Measurements from ENCODE around the gene TRUB1.

The TRUB1 gene

GRCh38 chr10:114914560-114914959 is 23.4 kb upstream of the TRUB1 start:
- no peak for DNase-seq (ENCODE audit: low read depth, low spot score)
- Histone ChIP-seq H3K27me3 (ENCODE audit: insufficient read depth, insufficient read length) (no peaks in the 10 kb centered on the region), H3K4me3 (ENCODE audit: insufficient read length, low read depth) (no peak overlapping the region), H3K9me3 (ENCODE audit: insufficient read depth, low read length) (no peaks in the 10 kb centered on the region), H3K36me3 (ENCODE audit: insufficient read depth, insufficient read length, low read length) (no peaks in the 10 kb centered on the region), H3K4me1 (ENCODE audit: insufficient read depth, insufficient read length) (no peaks in the 10 kb centered on the region), H3K9ac (ENCODE audit: insufficient read length, low read depth) (no peak overlapping the region)
- TF ChIP-seq ZNF274 (IDR thresholded peaks at IDR 0.05; ENCODE audit: low read depth, low read length): no peak
- TF ChIP-seq SUZ12 (IDR thresholded peaks at IDR 0.05; ENCODE audit: extremely low read depth, insufficient read depth, insufficient read length): no peak
- no peak for TF ChIP-seq YY1 (IDR thresholded peaks at IDR 0.05; ENCODE audit: insufficient read depth, insufficient read length)

- no peaks in the 10 kb centered on the region for H3K9me3 ChIP-seq (ENCODE audit: insufficient read depth, low read length)
- no peak overlapping the region for H3K4me3 ChIP-seq (ENCODE audit: insufficient read length, low read depth)
- DNase-seq (ENCODE audit: low read depth, low spot score): no peak
- no peaks in the 10 kb centered on the region for H3K36me3 ChIP-seq (ENCODE audit: insufficient read depth, insufficient read length, low read length)
- H3K27me3 ChIP-seq (ENCODE audit: insufficient read depth, insufficient read length): no peaks in the 10 kb centered on the region
- H3K4me1 ChIP-seq (ENCODE audit: insufficient read depth, insufficient read length): no peaks in the 10 kb centered on the region
- H3K9ac ChIP-seq (ENCODE audit: insufficient read length, low read depth): no peak overlapping the region
- TF ChIP-seq ZNF274 (IDR thresholded peaks at IDR 0.05; ENCODE audit: low read depth, low read length): no peak
- TF ChIP-seq YY1 (IDR thresholded peaks at IDR 0.05; ENCODE audit: insufficient read depth, insufficient read length): no peak
- TF ChIP-seq SUZ12 (IDR thresholded peaks at IDR 0.05; ENCODE audit: extremely low read depth, insufficient read depth, insufficient read length): no peak
These were observed 22.7 kb upstream of the TRUB1 start for GRCh38 chr10:114915294-114915693.

GRCh38 chr10:114916653-114917052 is 21.3 kb upstream of the TRUB1 start:
- Histone ChIP-seq H3K27me3 (ENCODE audit: insufficient read depth, insufficient read length) (no peaks in the 10 kb centered on the region), H3K9me3 (ENCODE audit: insufficient read depth, low read length) (no peaks in the 10 kb centered on the region), H3K4me3 (ENCODE audit: insufficient read length, low read depth) (no peak overlapping the region), H3K9ac (ENCODE audit: insufficient read length, low read depth) (no peak overlapping the region), H3K36me3 (ENCODE audit: insufficient read depth, insufficient read length, low read length) (no peaks in the 10 kb centered on the region), H3K4me1 (ENCODE audit: insufficient read depth, insufficient read length) (no peaks in the 10 kb centered on the region)
- no peak for DNase-seq (ENCODE audit: low read depth, low spot score)
- TF ChIP-seq SUZ12 (IDR thresholded peaks at IDR 0.05; ENCODE audit: extremely low read depth, insufficient read depth, insufficient read length) (no peak), YY1 (IDR thresholded peaks at IDR 0.05; ENCODE audit: insufficient read depth, insufficient read length) (no peak), ZNF274 (IDR thresholded peaks at IDR 0.05; ENCODE audit: low read depth, low read length) (no peak)

GRCh38 chr10:114917459-114917858 is 20.5 kb upstream of the TRUB1 start:
- Histone ChIP-seq H3K9ac (ENCODE audit: insufficient read length, low read depth) (no peak overlapping the region), H3K4me3 (ENCODE audit: insufficient read length, low read depth) (no peak overlapping the region), H3K36me3 (ENCODE audit: insufficient read depth, insufficient read length, low read length) (no peaks in the 10 kb centered on the region), H3K9me3 (ENCODE audit: insufficient read depth, low read length) (no peaks in the 10 kb centered on the region), H3K27me3 (ENCODE audit: insufficient read depth, insufficient read length) (no peaks in the 10 kb centered on the region), H3K4me1 (ENCODE audit: insufficient read depth, insufficient read length) (no peaks in the 10 kb centered on the region)
- no peak for DNase-seq (ENCODE audit: low read depth, low spot score)
- TF ChIP-seq ZNF274 (IDR thresholded peaks at IDR 0.05; ENCODE audit: low read depth, low read length) (no peak), SUZ12 (IDR thresholded peaks at IDR 0.05; ENCODE audit: extremely low read depth, insufficient read depth, insufficient read length) (no peak), YY1 (IDR thresholded peaks at IDR 0.05; ENCODE audit: insufficient read depth, insufficient read length) (no peak)

- no peak for TF ChIP-seq ZNF274 (IDR thresholded peaks at IDR 0.05; ENCODE audit: low read depth, low read length)
- no peak for TF ChIP-seq YY1 (IDR thresholded peaks at IDR 0.05; ENCODE audit: insufficient read depth, insufficient read length)
- no peak for TF ChIP-seq SUZ12 (IDR thresholded peaks at IDR 0.05; ENCODE audit: extremely low read depth, insufficient read depth, insufficient read length)
- Histone ChIP-seq H3K9ac (ENCODE audit: insufficient read length, low read depth) (no peak overlapping the region), H3K27me3 (ENCODE audit: insufficient read depth, insufficient read length) (no peaks in the 10 kb centered on the region), H3K4me3 (ENCODE audit: insufficient read length, low read depth) (no peak overlapping the region), H3K9me3 (ENCODE audit: insufficient read depth, low read length) (no peaks in the 10 kb centered on the region), H3K36me3 (ENCODE audit: insufficient read depth, insufficient read length, low read length) (no peaks in the 10 kb centered on the region), H3K4me1 (ENCODE audit: insufficient read depth, insufficient read length) (no peaks in the 10 kb centered on the region)
- DNase-seq (ENCODE audit: low read depth, low spot score): peak; percentile 22
These were observed 19.9 kb upstream of the TRUB1 start for GRCh38 chr10:114917927-114918672.

- Histone ChIP-seq H3K9ac (ENCODE audit: insufficient read length, low read depth) (no peak overlapping the region), H3K4me3 (ENCODE audit: insufficient read length, low read depth) (no peak overlapping the region), H3K36me3 (ENCODE audit: insufficient read depth, insufficient read length, low read length) (no peaks in the 10 kb centered on the region), H3K4me1 (ENCODE audit: insufficient read depth, insufficient read length) (no peaks in the 10 kb centered on the region), H3K27me3 (ENCODE audit: insufficient read depth, insufficient read length) (no peaks in the 10 kb centered on the region), H3K9me3 (ENCODE audit: insufficient read depth, low read length) (no peaks in the 10 kb centered on the region)
- TF ChIP-seq ZNF274 (IDR thresholded peaks at IDR 0.05; ENCODE audit: low read depth, low read length): no peak
- no peak for TF ChIP-seq YY1 (IDR thresholded peaks at IDR 0.05; ENCODE audit: insufficient read depth, insufficient read length)
- TF ChIP-seq SUZ12 (IDR thresholded peaks at IDR 0.05; ENCODE audit: extremely low read depth, insufficient read depth, insufficient read length): no peak
- no peak for DNase-seq (ENCODE audit: low read depth, low spot score)
These were observed 17.5 kb upstream of the TRUB1 start for GRCh38 chr10:114920459-114920858.

- H3K9me3 ChIP-seq (ENCODE audit: insufficient read depth, low read length): no peaks in the 10 kb centered on the region
- H3K9ac ChIP-seq (ENCODE audit: insufficient read length, low read depth): no peak overlapping the region
- no peak overlapping the region for H3K4me3 ChIP-seq (ENCODE audit: insufficient read length, low read depth)
- no peaks in the 10 kb centered on the region for H3K27me3 ChIP-seq (ENCODE audit: insufficient read depth, insufficient read length)
- TF ChIP-seq SUZ12 (IDR thresholded peaks at IDR 0.05; ENCODE audit: extremely low read depth, insufficient read depth, insufficient read length) (no peak), YY1 (IDR thresholded peaks at IDR 0.05; ENCODE audit: insufficient read depth, insufficient read length) (no peak), ZNF274 (IDR thresholded peaks at IDR 0.05; ENCODE audit: low read depth, low read length) (no peak)
- DNase-seq (ENCODE audit: low read depth, low spot score): no peak
- no peaks in the 10 kb centered on the region for H3K4me1 ChIP-seq (ENCODE audit: insufficient read depth, insufficient read length)
- no peaks in the 10 kb centered on the region for H3K36me3 ChIP-seq (ENCODE audit: insufficient read depth, insufficient read length, low read length)
These were observed 16.0 kb upstream of the TRUB1 start for GRCh38 chr10:114922003-114922402.
